HL-60 (cell line): ENCODE measurements around the gene MLXIP.

Experiments
- GABPA ChIP-seq: IDR thresholded peaks from 2 replicates; pipeline ENCODE4 v1.6.1; 2012; ENCODE audit warnings: low read depth
- POLR2AphosphoS5 ChIP-seq: IDR thresholded peaks from 2 replicates; pipeline ENCODE4 v1.6.1; 2012; ENCODE audit warnings: low read depth
- TF ChIP-seq, protein P1 (sequence below): IDR thresholded peaks from one replicate; pipeline ENCODE4 v1.5.1; 2011; ENCODE audit warnings: low read length, control low read depth, inconsistent platforms; ENCODE audit not compliant: insufficient read depth
- TF ChIP-seq, protein P2 (sequence below): IDR thresholded peaks from 2 replicates; pipeline ENCODE4 v1.6.1; 2012; ENCODE audit warnings: low read depth; ENCODE audit not compliant: insufficient replicate concordance

DNA sequence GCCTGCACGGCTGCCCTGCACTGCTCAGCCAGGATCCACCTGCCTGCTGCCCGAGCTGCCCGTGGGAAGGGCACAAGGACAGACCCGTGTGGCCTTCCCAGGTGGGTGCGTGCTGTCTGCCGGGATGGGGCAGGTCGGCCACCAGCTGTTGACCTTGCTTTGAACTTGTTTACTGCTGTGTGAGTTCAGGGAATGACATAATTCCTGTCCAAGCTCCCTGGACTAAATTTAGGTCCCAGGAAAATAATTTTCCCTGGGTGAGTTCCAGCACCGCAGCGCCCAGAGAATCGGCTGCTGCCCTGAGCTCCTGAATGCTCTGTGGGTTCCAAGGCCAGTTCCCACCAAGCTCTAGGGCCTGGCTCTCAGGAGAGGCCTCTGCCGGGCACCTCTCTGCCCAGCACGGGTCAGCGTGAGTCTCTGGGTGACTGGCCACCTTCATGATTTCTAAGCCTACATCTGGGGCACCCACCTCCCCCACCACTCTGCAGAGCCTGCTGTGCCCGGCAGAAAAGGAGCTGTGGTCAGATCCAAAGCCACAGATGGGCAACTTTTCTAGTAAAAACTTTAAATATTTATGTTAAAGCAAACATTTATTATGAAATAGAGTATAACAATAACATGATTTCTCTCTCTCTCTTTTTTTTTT is 27.2 kb upstream of the MLXIP start:
- TF ChIP-seq, protein P1, sequence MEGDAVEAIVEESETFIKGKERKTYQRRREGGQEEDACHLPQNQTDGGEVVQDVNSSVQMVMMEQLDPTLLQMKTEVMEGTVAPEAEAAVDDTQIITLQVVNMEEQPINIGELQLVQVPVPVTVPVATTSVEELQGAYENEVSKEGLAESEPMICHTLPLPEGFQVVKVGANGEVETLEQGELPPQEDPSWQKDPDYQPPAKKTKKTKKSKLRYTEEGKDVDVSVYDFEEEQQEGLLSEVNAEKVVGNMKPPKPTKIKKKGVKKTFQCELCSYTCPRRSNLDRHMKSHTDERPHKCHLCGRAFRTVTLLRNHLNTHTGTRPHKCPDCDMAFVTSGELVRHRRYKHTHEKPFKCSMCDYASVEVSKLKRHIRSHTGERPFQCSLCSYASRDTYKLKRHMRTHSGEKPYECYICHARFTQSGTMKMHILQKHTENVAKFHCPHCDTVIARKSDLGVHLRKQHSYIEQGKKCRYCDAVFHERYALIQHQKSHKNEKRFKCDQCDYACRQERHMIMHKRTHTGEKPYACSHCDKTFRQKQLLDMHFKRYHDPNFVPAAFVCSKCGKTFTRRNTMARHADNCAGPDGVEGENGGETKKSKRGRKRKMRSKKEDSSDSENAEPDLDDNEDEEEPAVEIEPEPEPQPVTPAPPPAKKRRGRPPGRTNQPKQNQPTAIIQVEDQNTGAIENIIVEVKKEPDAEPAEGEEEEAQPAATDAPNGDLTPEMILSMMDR, result no peak
- TF ChIP-seq POLR2AphosphoS5 (no peak), GABPA (no peak)
- TF ChIP-seq, protein P2, sequence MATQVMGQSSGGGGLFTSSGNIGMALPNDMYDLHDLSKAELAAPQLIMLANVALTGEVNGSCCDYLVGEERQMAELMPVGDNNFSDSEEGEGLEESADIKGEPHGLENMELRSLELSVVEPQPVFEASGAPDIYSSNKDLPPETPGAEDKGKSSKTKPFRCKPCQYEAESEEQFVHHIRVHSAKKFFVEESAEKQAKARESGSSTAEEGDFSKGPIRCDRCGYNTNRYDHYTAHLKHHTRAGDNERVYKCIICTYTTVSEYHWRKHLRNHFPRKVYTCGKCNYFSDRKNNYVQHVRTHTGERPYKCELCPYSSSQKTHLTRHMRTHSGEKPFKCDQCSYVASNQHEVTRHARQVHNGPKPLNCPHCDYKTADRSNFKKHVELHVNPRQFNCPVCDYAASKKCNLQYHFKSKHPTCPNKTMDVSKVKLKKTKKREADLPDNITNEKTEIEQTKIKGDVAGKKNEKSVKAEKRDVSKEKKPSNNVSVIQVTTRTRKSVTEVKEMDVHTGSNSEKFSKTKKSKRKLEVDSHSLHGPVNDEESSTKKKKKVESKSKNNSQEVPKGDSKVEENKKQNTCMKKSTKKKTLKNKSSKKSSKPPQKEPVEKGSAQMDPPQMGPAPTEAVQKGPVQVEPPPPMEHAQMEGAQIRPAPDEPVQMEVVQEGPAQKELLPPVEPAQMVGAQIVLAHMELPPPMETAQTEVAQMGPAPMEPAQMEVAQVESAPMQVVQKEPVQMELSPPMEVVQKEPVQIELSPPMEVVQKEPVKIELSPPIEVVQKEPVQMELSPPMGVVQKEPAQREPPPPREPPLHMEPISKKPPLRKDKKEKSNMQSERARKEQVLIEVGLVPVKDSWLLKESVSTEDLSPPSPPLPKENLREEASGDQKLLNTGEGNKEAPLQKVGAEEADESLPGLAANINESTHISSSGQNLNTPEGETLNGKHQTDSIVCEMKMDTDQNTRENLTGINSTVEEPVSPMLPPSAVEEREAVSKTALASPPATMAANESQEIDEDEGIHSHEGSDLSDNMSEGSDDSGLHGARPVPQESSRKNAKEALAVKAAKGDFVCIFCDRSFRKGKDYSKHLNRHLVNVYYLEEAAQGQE, result no peak
